GM06990 (cell line): ENCODE data around the gene RETREG2.
A peak's percentile ranks its signal among the peaks of the same experiment; 100 is the strongest.

ENCODE experiments used
- DNase-seq: peaks from one replicate; pipeline ENCODE4 v3.0.0-alpha.2; 2011; ENCODE audit not compliant: insufficient read length; ENCODE audit errors: extremely low read depth
- H3K27me3 ChIP-seq: replicated peaks from 2 replicates; pipeline ENCODE4 v1.6.0; 2011; ENCODE audit warnings: low read length; ENCODE audit not compliant: control insufficient read depth, insufficient read depth
- H3K36me3 ChIP-seq: 2 replicates; pipeline ENCODE4 v1.5.1; 2011; ENCODE audit warnings: low read length; ENCODE audit not compliant: control insufficient read depth, insufficient read depth
- H3K4me3 ChIP-seq: replicated peaks from 2 replicates; pipeline ENCODE4 v1.5.1; 2011; ENCODE audit warnings: low read depth, mild to moderate bottlenecking, control low read depth, low read length
- TF ChIP-seq, protein P1 (sequence below): IDR thresholded peaks from 2 replicates; pipeline ENCODE4 v1.5.1; 2011; ENCODE audit warnings: low read length, control low read depth, mild to moderate bottlenecking, inconsistent platforms; ENCODE audit not compliant: insufficient read depth, poor library complexity, severe bottlenecking

Gene RETREG2

DNA sequence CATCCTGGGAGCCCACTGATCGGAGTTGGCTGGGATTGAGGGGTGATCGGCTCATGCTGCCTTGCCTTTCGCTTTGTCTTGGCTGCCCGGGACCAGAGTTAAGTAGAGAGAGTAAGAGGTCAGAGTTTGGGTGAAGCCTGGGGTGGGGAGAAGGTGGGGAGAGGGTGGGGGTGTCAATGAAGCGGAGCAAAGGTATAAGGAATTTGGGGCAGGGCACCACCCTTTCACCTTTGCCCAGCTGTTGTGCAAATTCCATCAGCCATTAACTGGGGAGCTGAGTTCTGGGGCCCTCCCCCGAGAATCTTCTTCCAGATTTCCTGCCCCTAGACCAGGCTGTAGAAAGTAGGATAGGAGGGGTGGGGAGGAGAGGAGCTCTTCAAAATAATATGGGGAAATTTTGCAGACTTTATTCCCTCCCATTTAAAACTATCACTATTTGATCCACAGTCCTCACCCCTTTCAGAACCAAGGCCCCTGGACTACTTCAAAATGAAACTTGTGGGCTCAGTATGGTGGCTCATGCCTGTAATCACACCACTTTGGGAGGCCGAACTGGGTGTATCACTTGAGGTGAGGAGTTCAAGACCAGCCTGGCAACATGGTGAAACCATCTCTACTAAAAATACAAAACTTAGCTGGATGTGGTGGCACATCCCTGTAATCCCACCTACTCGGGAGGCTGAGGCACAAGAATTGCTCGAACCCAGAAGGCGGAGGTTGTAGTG is 8.0 kb upstream of the RETREG2 start, which contains the start of gene SLC23A3:
TSS of gene SLC23A3 (minus strand) at position 100 of the 725 bp plus-strand sequence. CDS start at position 55, 45 bp downstream.
- TF ChIP-seq, protein P1, sequence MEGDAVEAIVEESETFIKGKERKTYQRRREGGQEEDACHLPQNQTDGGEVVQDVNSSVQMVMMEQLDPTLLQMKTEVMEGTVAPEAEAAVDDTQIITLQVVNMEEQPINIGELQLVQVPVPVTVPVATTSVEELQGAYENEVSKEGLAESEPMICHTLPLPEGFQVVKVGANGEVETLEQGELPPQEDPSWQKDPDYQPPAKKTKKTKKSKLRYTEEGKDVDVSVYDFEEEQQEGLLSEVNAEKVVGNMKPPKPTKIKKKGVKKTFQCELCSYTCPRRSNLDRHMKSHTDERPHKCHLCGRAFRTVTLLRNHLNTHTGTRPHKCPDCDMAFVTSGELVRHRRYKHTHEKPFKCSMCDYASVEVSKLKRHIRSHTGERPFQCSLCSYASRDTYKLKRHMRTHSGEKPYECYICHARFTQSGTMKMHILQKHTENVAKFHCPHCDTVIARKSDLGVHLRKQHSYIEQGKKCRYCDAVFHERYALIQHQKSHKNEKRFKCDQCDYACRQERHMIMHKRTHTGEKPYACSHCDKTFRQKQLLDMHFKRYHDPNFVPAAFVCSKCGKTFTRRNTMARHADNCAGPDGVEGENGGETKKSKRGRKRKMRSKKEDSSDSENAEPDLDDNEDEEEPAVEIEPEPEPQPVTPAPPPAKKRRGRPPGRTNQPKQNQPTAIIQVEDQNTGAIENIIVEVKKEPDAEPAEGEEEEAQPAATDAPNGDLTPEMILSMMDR: no peak
- Histone ChIP-seq H3K4me3 (no peak within 1 kb of the TSS), H3K36me3 (peaks cover 28% of the 10 kb centered on the region), H3K27me3 (no peaks in the 10 kb centered on the region)
- DNase-seq: no peak

DNA sequence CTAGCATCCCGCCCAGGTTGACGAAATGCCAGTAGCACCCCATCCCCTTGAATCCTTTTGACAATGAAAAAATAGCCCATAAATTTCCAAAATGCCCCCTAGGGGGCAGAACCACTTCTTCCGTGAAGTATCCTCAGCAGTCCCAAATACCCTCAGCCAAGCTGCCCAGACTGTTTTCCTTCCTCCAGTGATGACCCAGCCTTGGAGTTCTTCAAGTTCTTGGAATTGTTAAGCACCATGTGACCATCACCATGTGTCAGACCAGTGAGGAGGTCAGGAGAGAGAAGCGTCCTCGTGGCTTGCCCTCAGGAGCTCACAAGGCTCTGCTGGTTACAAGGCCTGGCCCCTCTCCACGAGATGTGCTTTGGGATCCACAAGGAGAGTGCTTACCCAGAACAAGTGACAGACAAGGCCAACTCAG is 6.8 kb upstream of the RETREG2 start:
- TF ChIP-seq, protein P1: peak; percentile 77
- no peaks in the 10 kb centered on the region for H3K27me3 ChIP-seq
- DNase-seq: no peak
- H3K4me3 ChIP-seq: no peak overlapping the region
- H3K36me3 ChIP-seq: peaks cover 28% of the 10 kb centered on the region

DNA sequence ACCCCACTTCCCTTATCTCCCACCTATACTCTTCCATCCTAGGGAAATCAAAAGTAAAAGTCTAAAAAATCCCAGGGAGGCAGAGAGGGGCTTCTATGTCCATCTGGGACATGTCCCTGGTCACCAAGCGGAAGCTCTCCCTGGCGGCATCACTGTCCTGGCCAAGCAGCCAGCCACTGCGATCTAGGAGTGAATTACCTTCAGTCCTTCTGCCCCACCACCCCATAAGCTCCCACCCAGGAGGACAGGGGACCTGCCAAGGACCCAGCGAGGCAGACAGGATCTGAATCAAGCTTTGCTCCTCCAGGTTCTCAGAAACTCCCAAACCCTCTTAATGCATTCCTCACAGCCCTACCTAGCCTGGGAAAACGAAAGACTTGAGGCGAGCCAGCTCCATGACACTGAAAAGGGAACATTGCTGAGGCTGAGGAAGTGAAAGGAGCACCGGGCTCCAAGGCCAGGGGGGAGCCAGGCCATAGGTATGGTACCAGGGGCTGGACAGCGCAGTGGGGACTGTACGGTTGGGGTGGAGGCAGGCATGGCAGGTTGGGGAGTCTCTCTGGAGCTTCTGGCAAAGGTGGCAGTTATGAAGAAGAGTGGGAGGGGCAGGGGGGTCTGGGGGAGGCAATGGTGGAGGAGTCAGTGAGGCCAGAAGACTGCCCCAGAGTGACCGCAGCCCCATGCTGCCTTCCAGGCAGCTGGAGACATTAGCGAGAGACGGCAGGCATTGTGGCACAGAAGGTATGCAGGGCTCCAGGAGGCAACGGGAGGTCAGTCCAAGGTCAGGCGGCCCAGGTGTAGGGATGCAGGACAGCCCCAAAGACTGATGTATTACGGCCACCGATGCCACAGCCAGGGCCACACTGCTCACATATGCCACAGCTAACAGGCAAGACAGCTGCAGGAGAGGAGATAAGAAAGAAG is 5.6 kb upstream of the RETREG2 start:
- peaks cover 28% of the 10 kb centered on the region for H3K36me3 ChIP-seq
- H3K27me3 ChIP-seq: no peaks in the 10 kb centered on the region
- DNase-seq: no peak
- TF ChIP-seq, protein P1: no peak
- H3K4me3 ChIP-seq: no peak overlapping the region

DNA sequence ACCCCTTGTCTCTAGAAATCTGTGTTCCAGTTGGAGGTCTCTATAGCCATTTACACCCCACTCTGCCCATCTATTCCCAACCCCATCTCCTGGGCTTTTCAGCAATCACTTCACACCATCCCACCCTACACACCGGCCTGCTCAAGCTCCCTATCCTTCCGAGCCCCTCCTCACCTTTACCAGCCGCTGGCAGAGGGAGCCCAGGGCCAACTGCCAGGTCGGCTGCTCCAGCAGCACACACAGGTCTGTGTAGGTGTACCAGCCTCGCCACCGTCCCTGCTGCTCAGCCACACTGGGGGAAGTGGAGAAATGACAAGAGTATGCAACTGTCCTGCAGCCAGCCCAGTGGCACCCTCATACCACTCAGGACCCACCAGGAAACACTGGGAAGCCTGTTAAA is 4.9 kb upstream of the RETREG2 start:
- TF ChIP-seq, protein P1: no peak
- Histone ChIP-seq H3K36me3 (peaks cover 26% of the 10 kb centered on the region), H3K4me3 (no peak overlapping the region), H3K27me3 (no peaks in the 10 kb centered on the region)
- DNase-seq: no peak

DNA sequence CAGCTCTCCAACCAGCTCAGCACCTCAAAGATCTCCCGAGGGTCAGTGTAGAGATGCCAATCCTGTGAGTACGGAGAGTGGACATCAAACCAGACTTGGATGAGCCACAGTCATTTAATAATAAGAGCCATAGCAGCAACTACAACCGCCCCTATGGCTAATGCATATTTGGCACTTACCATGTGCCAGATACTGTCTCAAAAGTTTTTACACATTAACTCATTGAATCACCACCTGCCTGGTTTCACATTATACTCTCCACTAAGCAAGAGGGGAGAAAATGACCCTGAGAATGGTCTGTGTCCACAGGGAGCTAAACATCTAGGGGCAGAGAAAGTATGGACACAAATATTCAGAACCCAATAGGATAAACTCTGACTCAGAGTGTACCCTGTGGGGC is 3.9 kb upstream of the RETREG2 start:
- Histone ChIP-seq H3K27me3 (no peaks in the 10 kb centered on the region), H3K4me3 (no peak overlapping the region), H3K36me3 (peaks cover 26% of the 10 kb centered on the region)
- TF ChIP-seq, protein P1: no peak
- DNase-seq: no peak
